ENCODE data around the gene TRIL. TPM values are rescaled to one million over a fixed set of nuclear protein-coding genes. Genes with fewer than 3 reads are reported as not detected.

TRIL gene
- total and polyA plus RNA-seq, 2 donors (not counting 3 experiments of a cell fraction or from before 2014, with no cell fraction given): 0.52 to 1.8 TPM

DNA sequence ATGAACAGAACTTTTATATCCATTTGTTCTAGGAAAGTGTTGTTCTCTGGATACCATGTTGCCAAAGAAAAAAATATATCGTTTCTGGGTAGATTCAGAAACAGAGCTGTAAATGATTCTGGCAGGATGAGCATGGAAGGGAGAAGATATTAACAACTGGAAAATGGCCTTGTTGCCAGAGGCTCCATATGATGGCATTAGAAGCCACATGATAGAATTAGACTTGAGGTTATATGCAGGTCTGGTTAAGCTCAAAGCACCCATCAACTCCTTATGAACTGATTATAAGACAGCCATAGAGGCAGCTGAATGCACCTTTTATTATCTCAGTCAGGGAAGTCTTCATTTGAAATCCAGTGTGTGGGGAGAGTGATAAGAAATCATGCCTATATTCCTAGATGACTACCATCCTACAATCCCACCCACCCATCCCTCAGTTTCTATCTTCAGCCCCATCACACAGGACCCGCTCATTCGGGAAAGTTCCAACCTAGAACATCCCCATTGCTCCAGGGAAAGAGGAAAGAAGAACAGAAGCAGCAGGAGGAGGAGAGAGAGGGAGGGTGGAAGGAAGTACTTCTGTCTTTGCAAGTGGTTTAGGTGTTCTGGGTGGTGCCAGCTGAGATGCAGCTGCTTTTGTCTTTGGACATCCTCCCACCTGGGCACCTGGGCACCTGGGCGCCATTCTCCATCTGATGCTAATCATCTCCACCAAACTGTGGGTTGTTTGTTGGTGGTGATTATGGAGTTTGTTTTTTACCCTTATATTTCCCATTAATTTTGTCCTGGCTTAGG, 25.5 kb upstream of the TRIL start:
- no peaks in the 10 kb centered on the region for H3K9me1 ChIP-seq (replicated peaks; ENCODE audit: control insufficient read depth, extremely low read depth, insufficient read depth, low read length)
- H3K9me3 ChIP-seq (replicated peaks; ENCODE audit: control insufficient read depth, insufficient read depth, low read length): no peaks in the 10 kb centered on the region
- intact Hi-C loops (cut with micrococcal nuclease): no loop called here
- H3K9ac ChIP-seq (replicated peaks; ENCODE audit: extremely low read depth, insufficient read depth, low read length): no peak overlapping the region
- no peaks in the 10 kb centered on the region for H3K4me1 ChIP-seq (ENCODE audit: control insufficient read depth, extremely low read depth, insufficient read depth, low read length)
- H4K20me1 ChIP-seq (replicated peaks; ENCODE audit: control insufficient read depth, extremely low read depth, insufficient read depth, low read length): no peaks in the 10 kb centered on the region
- no peaks in the 10 kb centered on the region for H3K79me2 ChIP-seq (ENCODE audit: control insufficient read depth, insufficient read depth, low read length)
- FAIRE-seq: no peak
- DNase-seq (ENCODE audit: low read depth, low spot score): no peak
- no peak overlapping the region for H3K27ac ChIP-seq (ENCODE audit: insufficient read depth, low read depth, low read length)
- CTCF ChIA-PET: interaction anchor here (1.1 to 4.2 kb wide), 6 partner anchors 23 to 107 kb away, joined by 3 to 17 read pairs (median 6); partner anchors contain the start of gene TRIL
- POLR2A ChIA-PET: no interaction called here
- H2AFZ ChIP-seq (ENCODE audit: low read depth, low read length): no peak overlapping the region
- no peak overlapping the region for H3K4me3 ChIP-seq (replicated peaks in 1 of 3; ENCODE audit: insufficient read depth in 1 of 3, low read depth in 1 of 3, low read length in 3 of 3)
- peaks cover 3 to 4% of the 10 kb centered on the region in 2 experiments for H3K27me3 ChIP-seq (ENCODE audit: control insufficient read depth in 2 of 2, insufficient read depth in 2 of 2, low read length in 2 of 2)
- no peaks in the 10 kb centered on the region for H3K36me3 ChIP-seq (ENCODE audit: control insufficient read depth in 2 of 2, extremely low read depth in 1 of 2, insufficient read depth in 2 of 2, low read length in 2 of 2)
- no peak overlapping the region for H3K4me2 ChIP-seq (ENCODE audit: insufficient read depth, low read length)
- dilution Hi-C loops (cut with MboI; ENCODE audit: extremely low pct_ligation_motif_present, low sequenced_read_pairs): no loop called here
- no peak for TF ChIP-seq FOS (IDR thresholded peaks at IDR 0.05; ENCODE audit: borderline replicate concordance, insufficient read depth, low read length)
- no peak for TF ChIP-seq POLR2AphosphoS5 (IDR thresholded peaks at IDR 0.05; ENCODE audit: insufficient read depth, low read depth, low read length)
- no peak for TF ChIP-seq GATA2 (IDR thresholded peaks at IDR 0.05; ENCODE audit: insufficient read depth, insufficient read length, low read depth, low read length)
- no peak for TF ChIP-seq POLR2A (IDR thresholded peaks at IDR 0.05; ENCODE audit: low read depth, low read length)
- TF ChIP-seq, protein P1, sequence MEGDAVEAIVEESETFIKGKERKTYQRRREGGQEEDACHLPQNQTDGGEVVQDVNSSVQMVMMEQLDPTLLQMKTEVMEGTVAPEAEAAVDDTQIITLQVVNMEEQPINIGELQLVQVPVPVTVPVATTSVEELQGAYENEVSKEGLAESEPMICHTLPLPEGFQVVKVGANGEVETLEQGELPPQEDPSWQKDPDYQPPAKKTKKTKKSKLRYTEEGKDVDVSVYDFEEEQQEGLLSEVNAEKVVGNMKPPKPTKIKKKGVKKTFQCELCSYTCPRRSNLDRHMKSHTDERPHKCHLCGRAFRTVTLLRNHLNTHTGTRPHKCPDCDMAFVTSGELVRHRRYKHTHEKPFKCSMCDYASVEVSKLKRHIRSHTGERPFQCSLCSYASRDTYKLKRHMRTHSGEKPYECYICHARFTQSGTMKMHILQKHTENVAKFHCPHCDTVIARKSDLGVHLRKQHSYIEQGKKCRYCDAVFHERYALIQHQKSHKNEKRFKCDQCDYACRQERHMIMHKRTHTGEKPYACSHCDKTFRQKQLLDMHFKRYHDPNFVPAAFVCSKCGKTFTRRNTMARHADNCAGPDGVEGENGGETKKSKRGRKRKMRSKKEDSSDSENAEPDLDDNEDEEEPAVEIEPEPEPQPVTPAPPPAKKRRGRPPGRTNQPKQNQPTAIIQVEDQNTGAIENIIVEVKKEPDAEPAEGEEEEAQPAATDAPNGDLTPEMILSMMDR (IDR thresholded peaks at IDR 0.05; ENCODE audit: extremely low read depth in 1 of 2, insufficient read depth in 1 of 2, low read depth in 1 of 2, low read length in 2 of 2): no peak
- TF ChIP-seq EZH2 (IDR thresholded peaks at IDR 0.05; ENCODE audit: borderline replicate concordance, low read depth, low read length, severe bottlenecking): no peak
- TF ChIP-seq MYC (IDR thresholded peaks at IDR 0.05; ENCODE audit: low read depth, low read length): no peak
- TF ChIP-seq, protein P2, sequence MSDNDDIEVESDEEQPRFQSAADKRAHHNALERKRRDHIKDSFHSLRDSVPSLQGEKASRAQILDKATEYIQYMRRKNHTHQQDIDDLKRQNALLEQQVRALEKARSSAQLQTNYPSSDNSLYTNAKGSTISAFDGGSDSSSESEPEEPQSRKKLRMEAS (IDR thresholded peaks at IDR 0.05; ENCODE audit: insufficient read depth, insufficient read length): no peak
- no peak for TF ChIP-seq JUN (IDR thresholded peaks at IDR 0.05; ENCODE audit: borderline replicate concordance, insufficient read depth, insufficient read length, low read depth)
- no TSS peak for BruUV-seq (replicated peaks)

All from endothelial cell of umbilical vein (primary cell).